ENCODE results near the gene NCSTN.

NCSTN gene

GRCh38 chr1:160342953-160343869, at the start of gene NCSTN, which contains the start of gene COPA:
TSS of gene NCSTN (plus strand) at chr1:160343383. CDS start at chr1:160343397, 14 bp downstream.
TSS of gene COPA (minus strand) at chr1:160343250. CDS start at chr1:160343170, 80 bp downstream.
- peak; percentile 92 for DNase-seq

- no peak for DNase-seq
Observed at GRCh38 chr1:160296036-160296435, 47.1 kb upstream of the NCSTN start.

- DNase-seq, result no peak
Observed at GRCh38 chr1:160300173-160300572, 43.0 kb upstream of the NCSTN start.

GRCh38 chr1:160307118-160307791, 35.9 kb upstream of the NCSTN start:
- DNase-seq, result no peak

GRCh38 chr1:160308451-160309184, 34.6 kb upstream of the NCSTN start:
- no peak for DNase-seq

- no peak for DNase-seq
Observed at GRCh38 chr1:160309185-160309557, 34.0 kb upstream of the NCSTN start.

GRCh38 chr1:160309571-160309970, 33.6 kb upstream of the NCSTN start:
- DNase-seq, result no peak

GRCh38 chr1:160315359-160315758, 27.8 kb upstream of the NCSTN start:
- no peak for DNase-seq

- no peak for DNase-seq
Observed at GRCh38 chr1:160322831-160323230, 20.4 kb upstream of the NCSTN start.

- no peak for DNase-seq
Observed at GRCh38 chr1:160325252-160325651, 17.9 kb upstream of the NCSTN start.

GRCh38 chr1:160326418-160326817, 16.8 kb upstream of the NCSTN start:
- no peak for DNase-seq

GRCh38 chr1:160328184-160328583, 15.0 kb upstream of the NCSTN start:
- DNase-seq, result no peak

- no peak for DNase-seq
Observed at GRCh38 chr1:160330119-160330518, 13.1 kb upstream of the NCSTN start.

- DNase-seq, result no peak
Observed at GRCh38 chr1:160332516-160332915, 10.7 kb upstream of the NCSTN start.

- DNase-seq, result no peak
Observed at GRCh38 chr1:160338580-160338979, 4.6 kb upstream of the NCSTN start.

GRCh38 chr1:160340146-160340545, 3.0 kb upstream of the NCSTN start:
- DNase-seq, result no peak

GRCh38 chr1:160340866-160341265, 2.3 kb upstream of the NCSTN start:
- no peak for DNase-seq

- no peak for DNase-seq
Observed at GRCh38 chr1:160342526-160342925, 657 bp upstream of the NCSTN start.

- no peak for DNase-seq
Observed at GRCh38 chr1:160344241-160344640, 1.1 kb downstream of the NCSTN start.

GRCh38 chr1:160344936-160345335, 1.8 kb downstream of the NCSTN start:
- no peak for DNase-seq

GRCh38 chr1:160346463-160346862, 3.3 kb downstream of the NCSTN start:
- DNase-seq, result no peak

GRCh38 chr1:160346958-160347357, 3.8 kb downstream of the NCSTN start:
- DNase-seq, result no peak

- DNase-seq, result no peak
Observed at GRCh38 chr1:160351629-160352028, 8.4 kb downstream of the NCSTN start.
